RWPE2 (cell line): ENCODE data around the gene MEIOSIN.

ENCODE experiments used
- ATAC-seq: fragments of 200-7000 bp; cut with Tn5 transposase; 3 replicates; pipeline ENCODE4 v1.9.1; 2021; ENCODE audit warnings: low read depth
- DNase-seq: peaks from one replicate; pipeline ENCODE4 v3.0.0-alpha.2; 2020; ENCODE audit warnings: low spot score
- H3K27ac ChIP-seq: fragments of 450-650 bp; 2 replicates; pipeline ENCODE4 v1.5.1; 2017; ENCODE audit warnings: mild to moderate bottlenecking; ENCODE audit not compliant: poor library complexity, severe bottlenecking
- H3K27me3 ChIP-seq: fragments of 250-450 bp; sonication (Bioruptor Pico); 2 replicates; pipeline ENCODE4 v1.5.1; 2021; ENCODE audit warnings: mild to moderate bottlenecking, moderate library complexity; ENCODE audit not compliant: insufficient read depth, poor library complexity, severe bottlenecking
- H3K36me3 ChIP-seq: fragments of 250-450 bp; sonication (Bioruptor Pico); 2 replicates; pipeline ENCODE4 v1.5.1; 2020; ENCODE audit warnings: low read depth, mild to moderate bottlenecking, moderate library complexity
- H3K4me1 ChIP-seq: fragments of 250-450 bp; sonication (Bioruptor Pico); 2 replicates; pipeline ENCODE4 v1.5.1; 2021; ENCODE audit warnings: mild to moderate bottlenecking, moderate library complexity; ENCODE audit not compliant: insufficient read depth, poor library complexity, severe bottlenecking
- H3K4me3 ChIP-seq: fragments of 250-450 bp; sonication (Bioruptor Pico); 2 replicates; pipeline ENCODE4 v1.5.1; 2021; ENCODE audit warnings: mild to moderate bottlenecking, moderate library complexity; ENCODE audit not compliant: severe bottlenecking
- H3K9me3 ChIP-seq: fragments of 250-450 bp; sonication (Bioruptor Pico); 2 replicates; pipeline ENCODE4 v1.5.1; 2021; ENCODE audit warnings: mild to moderate bottlenecking, moderate library complexity; ENCODE audit not compliant: severe bottlenecking
- TF ChIP-seq, protein P1 (sequence below): fragments of 450-650 bp; IDR thresholded peaks from one replicate; pipeline ENCODE4 v1.5.1; 2017; ENCODE audit warnings: mild to moderate bottlenecking, moderate library complexity; ENCODE audit not compliant: poor library complexity, severe bottlenecking

The MEIOSIN gene

DNA sequence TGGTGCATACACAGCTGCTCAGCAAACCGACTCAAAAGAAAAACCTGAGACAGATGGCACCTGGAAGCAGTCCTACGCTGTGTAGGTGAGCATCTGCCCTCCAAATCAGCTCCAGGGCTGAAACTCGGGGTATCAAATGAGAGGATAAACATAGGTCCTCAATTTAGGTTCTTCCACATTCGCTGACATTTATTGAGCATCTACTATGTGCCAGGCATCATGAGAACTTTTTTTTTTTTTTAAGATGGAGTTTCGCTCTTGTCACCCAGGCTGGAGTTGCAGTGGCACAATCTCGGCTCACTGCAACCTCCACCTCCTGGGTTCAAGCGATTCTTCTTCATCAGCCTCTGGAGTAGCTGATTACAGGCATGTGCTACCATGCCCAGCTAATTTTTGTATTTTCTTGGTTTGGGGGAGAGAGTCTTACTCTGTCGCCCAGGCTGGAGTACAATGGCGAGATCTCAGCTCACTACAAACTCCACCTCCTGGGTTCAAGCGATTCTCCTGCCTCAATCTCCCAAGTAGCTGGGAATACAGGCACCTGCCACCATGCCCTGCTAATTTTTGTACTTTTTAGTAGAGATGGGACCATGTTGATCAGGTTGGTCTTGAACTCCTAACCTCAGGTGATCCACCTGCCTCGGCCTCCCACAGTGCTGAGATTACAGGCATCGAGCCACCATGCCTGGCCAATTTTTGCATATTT, 27.4 kb upstream of the MEIOSIN start:
- Histone ChIP-seq H3K4me3 (no peak overlapping the region), H3K9me3 (no peaks in the 10 kb centered on the region), H3K27ac (no peak overlapping the region), H3K36me3 (peaks cover 25% of the 10 kb centered on the region), H3K27me3 (no peaks in the 10 kb centered on the region), H3K4me1 (no peaks in the 10 kb centered on the region)
- DNase-seq, result no peak
- ATAC-seq, result no peak
- TF ChIP-seq, protein P1, sequence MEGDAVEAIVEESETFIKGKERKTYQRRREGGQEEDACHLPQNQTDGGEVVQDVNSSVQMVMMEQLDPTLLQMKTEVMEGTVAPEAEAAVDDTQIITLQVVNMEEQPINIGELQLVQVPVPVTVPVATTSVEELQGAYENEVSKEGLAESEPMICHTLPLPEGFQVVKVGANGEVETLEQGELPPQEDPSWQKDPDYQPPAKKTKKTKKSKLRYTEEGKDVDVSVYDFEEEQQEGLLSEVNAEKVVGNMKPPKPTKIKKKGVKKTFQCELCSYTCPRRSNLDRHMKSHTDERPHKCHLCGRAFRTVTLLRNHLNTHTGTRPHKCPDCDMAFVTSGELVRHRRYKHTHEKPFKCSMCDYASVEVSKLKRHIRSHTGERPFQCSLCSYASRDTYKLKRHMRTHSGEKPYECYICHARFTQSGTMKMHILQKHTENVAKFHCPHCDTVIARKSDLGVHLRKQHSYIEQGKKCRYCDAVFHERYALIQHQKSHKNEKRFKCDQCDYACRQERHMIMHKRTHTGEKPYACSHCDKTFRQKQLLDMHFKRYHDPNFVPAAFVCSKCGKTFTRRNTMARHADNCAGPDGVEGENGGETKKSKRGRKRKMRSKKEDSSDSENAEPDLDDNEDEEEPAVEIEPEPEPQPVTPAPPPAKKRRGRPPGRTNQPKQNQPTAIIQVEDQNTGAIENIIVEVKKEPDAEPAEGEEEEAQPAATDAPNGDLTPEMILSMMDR, result no peak

DNA sequence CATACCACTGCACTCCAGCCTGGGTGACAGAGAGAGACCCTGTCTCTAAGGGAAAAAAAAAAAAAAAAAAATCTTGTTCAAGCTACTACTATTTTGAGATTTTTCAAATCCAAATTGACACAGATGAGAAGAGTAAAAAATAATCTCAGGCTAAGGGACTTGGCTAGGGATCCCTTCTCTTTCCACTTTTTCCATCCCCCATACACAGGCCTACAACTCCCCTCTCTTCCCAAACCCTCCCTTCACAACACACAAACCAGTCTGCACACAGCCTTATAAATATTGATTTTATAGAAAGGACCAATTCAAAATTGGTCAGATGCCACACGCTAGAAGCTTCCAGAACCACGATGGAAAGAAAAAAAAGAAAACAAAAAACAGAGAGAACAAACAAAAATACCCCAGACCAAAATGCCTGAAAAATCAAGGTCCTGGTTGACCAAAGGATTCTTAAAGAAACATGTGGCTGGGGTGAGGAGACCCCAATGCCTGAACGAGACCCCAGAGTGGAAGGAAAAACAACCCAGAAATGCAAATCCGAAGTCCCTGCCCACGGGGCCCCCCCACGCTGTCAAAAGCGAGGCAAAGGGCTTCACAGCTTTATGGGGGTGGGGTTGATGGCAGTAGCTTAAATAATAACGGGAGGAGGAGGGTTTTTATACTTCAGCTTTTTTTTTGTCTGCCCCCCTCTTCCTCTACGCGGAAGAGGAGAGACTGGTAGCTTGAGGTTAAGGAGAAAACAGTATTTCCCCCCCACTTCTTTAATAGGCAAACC, 22.7 kb upstream of the MEIOSIN start:
- no peak for ATAC-seq
- Histone ChIP-seq H3K4me1 (no peaks in the 10 kb centered on the region), H3K27ac (no peak overlapping the region), H3K9me3 (no peaks in the 10 kb centered on the region), H3K36me3 (peaks cover 27% of the 10 kb centered on the region), H3K27me3 (no peaks in the 10 kb centered on the region), H3K4me3 (no peak overlapping the region)
- DNase-seq, result no peak
- TF ChIP-seq, protein P1, result no peak

DNA sequence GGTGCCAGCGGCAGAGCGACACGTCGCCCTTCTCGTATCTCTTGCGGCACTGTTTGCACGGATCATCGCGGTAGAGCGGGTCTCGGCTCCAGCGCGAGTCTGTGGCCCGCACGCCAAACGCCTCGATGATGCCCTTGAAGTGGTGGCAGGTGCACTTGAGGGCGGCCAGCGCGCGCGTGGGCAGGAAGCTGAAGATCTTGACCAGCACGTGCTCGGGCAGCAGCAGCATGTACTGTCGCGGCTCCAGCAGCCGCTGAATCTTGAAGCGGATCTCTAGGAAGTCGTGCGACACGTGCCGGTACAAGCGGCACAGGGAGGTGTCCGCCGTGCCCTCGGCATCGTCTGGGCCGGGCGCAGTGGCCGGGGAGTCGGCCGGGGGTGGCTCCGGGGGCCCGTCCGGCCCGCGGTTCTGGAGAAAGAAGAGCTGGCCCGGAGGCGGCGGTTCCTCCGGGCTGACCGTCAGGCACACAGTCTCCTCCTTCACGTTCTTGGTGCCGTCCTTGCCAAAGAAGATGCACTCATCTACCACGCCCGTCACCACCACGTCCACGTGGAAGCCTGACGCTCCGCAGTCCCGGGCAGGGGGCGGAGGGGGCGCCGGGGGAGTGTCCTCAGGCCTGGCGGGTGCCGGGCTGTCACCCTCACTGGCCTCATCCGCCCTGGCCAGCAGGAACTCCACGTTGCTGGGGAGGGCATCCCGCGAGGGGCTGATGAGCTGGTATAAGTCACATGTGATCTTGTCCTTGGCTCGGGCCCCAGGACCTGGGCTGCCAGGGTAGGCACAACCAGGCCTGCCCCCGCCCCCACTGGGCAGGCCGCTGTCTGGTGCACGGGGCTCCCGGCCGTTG, 21.2 kb upstream of the MEIOSIN start:
- H3K27ac ChIP-seq, result no peak overlapping the region
- H3K4me3 ChIP-seq, result no peak overlapping the region
- no peak for ATAC-seq
- no peaks in the 10 kb centered on the region for H3K9me3 ChIP-seq
- no peak for DNase-seq
- TF ChIP-seq, protein P1, result no peak
- H3K36me3 ChIP-seq, result peaks cover 27% of the 10 kb centered on the region
- H3K4me1 ChIP-seq, result no peaks in the 10 kb centered on the region
- H3K27me3 ChIP-seq, result no peaks in the 10 kb centered on the region

DNA sequence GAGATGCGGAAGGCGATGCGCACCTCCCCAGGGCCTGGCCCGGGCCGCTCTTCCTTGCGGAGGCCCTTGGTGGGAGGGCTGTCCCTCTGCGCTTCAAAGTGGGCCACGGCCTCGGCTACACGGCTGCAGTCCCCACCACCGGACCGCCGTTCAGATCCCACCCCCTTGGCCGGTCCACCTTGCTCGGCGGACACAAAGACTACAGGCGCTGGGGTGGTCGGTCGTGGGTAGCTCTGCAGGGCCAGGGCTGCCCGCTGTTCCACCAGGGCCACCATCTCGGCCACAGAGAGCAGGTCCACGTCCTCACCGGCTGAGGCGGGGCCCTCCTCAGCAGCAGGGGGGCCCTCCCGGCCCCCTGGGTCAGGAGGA, 20.6 kb upstream of the MEIOSIN start:
- Histone ChIP-seq H3K27me3 (no peaks in the 10 kb centered on the region), H3K9me3 (no peaks in the 10 kb centered on the region), H3K27ac (no peak overlapping the region), H3K4me3 (no peak overlapping the region), H3K36me3 (peaks cover 27% of the 10 kb centered on the region), H3K4me1 (no peaks in the 10 kb centered on the region)
- ATAC-seq, result no peak
- TF ChIP-seq, protein P1, result no peak
- no peak for DNase-seq
